Inflammatory macrophage treated with lipopolysaccharide for 1 hour (primary cell): ENCODE results near the gene PFDN4.

Experiments
- DNase-seq, 2 donors: peaks; one replicate each; pipeline ENCODE4 v3.0.0-alpha.2; 2020 to 2022

PFDN4 gene

GRCh38 chr20:54173653-54174456 lies 34.0 kb upstream of the PFDN4 start, which contains the start of gene CYP24A1:
TSS of gene CYP24A1 (minus strand) at chr20:54173986. CDS start at chr20:54173579, 407 bp downstream.
- DNase-seq: peak in 1 of 2 donors; percentile 20

- DNase-seq: peak; percentile 55 to 63
These were observed 33.3 kb upstream of the PFDN4 start for GRCh38 chr20:54174457-54175175.

- no peak for DNase-seq
These were observed 31.3 kb upstream of the PFDN4 start for GRCh38 chr20:54176610-54177009.

- no peak for DNase-seq
These were observed 30.5 kb upstream of the PFDN4 start for GRCh38 chr20:54177378-54177777.

- no peak for DNase-seq
These were observed 29.6 kb upstream of the PFDN4 start for GRCh38 chr20:54178256-54178655.

- no peak for DNase-seq
These were observed 27.9 kb upstream of the PFDN4 start for GRCh38 chr20:54179946-54180345.

GRCh38 chr20:54180931-54181330 lies 27.0 kb upstream of the PFDN4 start:
- no peak for DNase-seq

- DNase-seq: no peak
These were observed 23.8 kb upstream of the PFDN4 start for GRCh38 chr20:54184071-54184470.

GRCh38 chr20:54184904-54185626 lies 22.8 kb upstream of the PFDN4 start:
- DNase-seq: no peak

GRCh38 chr20:54188132-54188849 lies 19.6 kb upstream of the PFDN4 start:
- no peak for DNase-seq

- no peak for DNase-seq
These were observed 18.3 kb upstream of the PFDN4 start for GRCh38 chr20:54189630-54190029.

GRCh38 chr20:54190217-54190616 lies 17.7 kb upstream of the PFDN4 start:
- no peak for DNase-seq

- DNase-seq: no peak
These were observed 14.1 kb upstream of the PFDN4 start for GRCh38 chr20:54193817-54194216.

GRCh38 chr20:54194724-54195438 lies 13.0 kb upstream of the PFDN4 start:
- no peak for DNase-seq

GRCh38 chr20:54195483-54196472 lies 12.1 kb upstream of the PFDN4 start:
- no peak for DNase-seq

- peak; percentile 44 for DNase-seq
These were observed 10.0 kb upstream of the PFDN4 start for GRCh38 chr20:54197621-54198604.

- DNase-seq: no peak
These were observed 8.6 kb upstream of the PFDN4 start for GRCh38 chr20:54199283-54199682.

GRCh38 chr20:54199721-54200176 lies 8.1 kb upstream of the PFDN4 start:
- peak; percentile 45 to 95 for DNase-seq

- no peak for DNase-seq
These were observed 7.2 kb upstream of the PFDN4 start for GRCh38 chr20:54200487-54201267.
